ENCODE results near the gene TBR1.

The TBR1 gene

GRCh38 chr2:161415987-161416707 is at the start of gene TBR1:
TSS of gene TBR1 (plus strand) at chr2:161416297. CDS start at chr2:161416411, 114 bp downstream.
- DNase-seq = no peak

- DNase-seq = no peak
Observed at GRCh38 chr2:161367675-161368074, 48.4 kb upstream of the TBR1 start.

- no peak for DNase-seq
Observed at GRCh38 chr2:161369311-161369710, 46.8 kb upstream of the TBR1 start.

- no peak for DNase-seq
Observed at GRCh38 chr2:161370981-161371380, 45.1 kb upstream of the TBR1 start.

- no peak for DNase-seq
Observed at GRCh38 chr2:161371869-161372268, 44.2 kb upstream of the TBR1 start.

- no peak for DNase-seq
Observed at GRCh38 chr2:161373942-161374341, 42.2 kb upstream of the TBR1 start.

- DNase-seq = no peak
Observed at GRCh38 chr2:161374446-161374845, 41.7 kb upstream of the TBR1 start.

- DNase-seq = no peak
Observed at GRCh38 chr2:161379740-161380139, 36.4 kb upstream of the TBR1 start.

GRCh38 chr2:161381546-161381945 is 34.6 kb upstream of the TBR1 start:
- no peak for DNase-seq

GRCh38 chr2:161382747-161383146 is 33.4 kb upstream of the TBR1 start:
- DNase-seq = no peak

GRCh38 chr2:161384864-161385263 is 31.2 kb upstream of the TBR1 start:
- DNase-seq = no peak

- no peak for DNase-seq
Observed at GRCh38 chr2:161386228-161386824, 29.8 kb upstream of the TBR1 start.

- DNase-seq = no peak
Observed at GRCh38 chr2:161388146-161388779, 27.8 kb upstream of the TBR1 start.

- DNase-seq = no peak
Observed at GRCh38 chr2:161391737-161392506, 24.2 kb upstream of the TBR1 start.

- no peak for DNase-seq
Observed at GRCh38 chr2:161400076-161400475, 16.0 kb upstream of the TBR1 start.

GRCh38 chr2:161402297-161402696 is 13.8 kb upstream of the TBR1 start:
- DNase-seq = no peak

GRCh38 chr2:161406316-161406715 is 9.8 kb upstream of the TBR1 start:
- no peak for DNase-seq

GRCh38 chr2:161407597-161407996 is 8.5 kb upstream of the TBR1 start:
- no peak for DNase-seq

- no peak for DNase-seq
Observed at GRCh38 chr2:161409308-161409907, 6.7 kb upstream of the TBR1 start.

- no peak for DNase-seq
Observed at GRCh38 chr2:161412346-161412745, 3.8 kb upstream of the TBR1 start.

- no peak for DNase-seq
Observed at GRCh38 chr2:161414042-161415033, 1.8 kb upstream of the TBR1 start.

Measured in stimulated activated CD4-positive, alpha-beta T cell treated with anti-CD3 and anti-CD28 coated beads, Interleukin-2, amount 100 ng/mL, for 48 hours (primary cell).